ENCODE results near the gene OLAH.
A peak's percentile ranks its signal among the peaks of the same experiment; 100 is the strongest.
"Not testable (repeated sequence)": the region's sequence is repeated elsewhere in the genome, so short reads cannot be mapped to it uniquely, and the experiment has no call there.

The OLAH gene

GRCh38 chr10:15043674-15044073 lies at the start of gene OLAH:
OLAH (plus strand) TSS chr10:15043943; CDS start chr10:15047289, 3,346 bp downstream.
- peak; percentile 25 for DNase-seq (ENCODE audit: low spot score)

GRCh38 chr10:14995964-14996565 lies 47.7 kb upstream of the OLAH start:
- no peak for DNase-seq (ENCODE audit: low spot score)

GRCh38 chr10:15013530-15013929 lies 30.2 kb upstream of the OLAH start:
- peak; percentile 65 for DNase-seq (ENCODE audit: low spot score)

GRCh38 chr10:15015451-15015850 lies 28.3 kb upstream of the OLAH start:
- no peak for DNase-seq (ENCODE audit: low spot score)

- peak; percentile 82 for DNase-seq (ENCODE audit: low spot score)
Measured at GRCh38 chr10:15020966-15021365, 22.8 kb upstream of the OLAH start.

- not testable (repeated sequence) for DNase-seq (ENCODE audit: low spot score)
Measured at GRCh38 chr10:15023079-15023478, 20.7 kb upstream of the OLAH start.

GRCh38 chr10:15024017-15025004 lies 19.4 kb upstream of the OLAH start:
- not testable (repeated sequence) for DNase-seq (ENCODE audit: low spot score)

GRCh38 chr10:15025040-15025439 lies 18.7 kb upstream of the OLAH start:
- not testable (repeated sequence) for DNase-seq (ENCODE audit: low spot score)

- no peak for DNase-seq (ENCODE audit: low spot score)
Measured at GRCh38 chr10:15027741-15028140, 16.0 kb upstream of the OLAH start.

- DNase-seq (ENCODE audit: low spot score) = no peak
Measured at GRCh38 chr10:15035385-15036301, 8.1 kb upstream of the OLAH start.

GRCh38 chr10:15037691-15038090 lies 6.1 kb upstream of the OLAH start:
- no peak for DNase-seq (ENCODE audit: low spot score)

GRCh38 chr10:15038416-15038815 lies 5.3 kb upstream of the OLAH start:
- DNase-seq (ENCODE audit: low spot score) = no peak

- peak; percentile 21 for DNase-seq (ENCODE audit: low spot score)
Measured at GRCh38 chr10:15045380-15045779, 1.6 kb downstream of the OLAH start.

GRCh38 chr10:15046626-15047025 lies 2.9 kb downstream of the OLAH start:
- DNase-seq (ENCODE audit: low spot score) = no peak

- DNase-seq (ENCODE audit: low spot score) = peak; percentile 6
Measured at GRCh38 chr10:15049533-15049932, 5.8 kb downstream of the OLAH start.

GRCh38 chr10:15052121-15052520 lies 8.4 kb downstream of the OLAH start:
- no peak for DNase-seq (ENCODE audit: low spot score)

- DNase-seq (ENCODE audit: low spot score) = peak; percentile 6
Measured at GRCh38 chr10:15053061-15053460, 9.3 kb downstream of the OLAH start.

GRCh38 chr10:15058689-15059088 lies 14.9 kb downstream of the OLAH start:
- no peak for DNase-seq (ENCODE audit: low spot score)

- DNase-seq (ENCODE audit: low spot score) = no peak
Measured at GRCh38 chr10:15059914-15060313, 16.2 kb downstream of the OLAH start.

- no peak for DNase-seq (ENCODE audit: low spot score)
Measured at GRCh38 chr10:15060638-15061037, 16.9 kb downstream of the OLAH start.

- no peak for DNase-seq (ENCODE audit: low spot score)
Measured at GRCh38 chr10:15067154-15067553, 23.4 kb downstream of the OLAH start.

GRCh38 chr10:15068802-15069201 lies 25.1 kb downstream of the OLAH start:
- no peak for DNase-seq (ENCODE audit: low spot score)

All from kidney tubule cell (primary cell).